Measurements from ENCODE around the gene UBAC2. TPM values are rescaled to one million over a fixed set of nuclear protein-coding genes. Genes with fewer than 3 reads are reported as not detected.

The UBAC2 gene
- total and polyA plus RNA-seq, 2 of the 4 experiments (the other 2 are of a cell fraction): 20.8 to 36.3 TPM

GRCh38 chr13:99153219-99153618, 47.4 kb upstream of the UBAC2 start:
- H2AK9ac ChIP-seq (replicated peaks; ENCODE audit: low read depth, low read length, poor library complexity): no peak overlapping the region
- dilution Hi-C loops (cut with HindIII; ENCODE audit: low sequenced_read_pairs, unreplicated experiment) (no loop called here), in situ Hi-C loops (cut with MboI; ENCODE audit: low sequenced_read_pairs) (no loop called here), intact Hi-C loops (cut with micrococcal nuclease) (no loop called here)
- H3K14ac ChIP-seq (replicated peaks; ENCODE audit: low read depth, low read length): no peak overlapping the region
- H3K56ac ChIP-seq (ENCODE audit: extremely low read depth, insufficient read depth, low read length): no peak overlapping the region
- no peaks in the 10 kb centered on the region for H3K9me1 ChIP-seq (ENCODE audit: insufficient read depth, low read length)
- no peaks in the 10 kb centered on the region for H3K4me1 ChIP-seq (ENCODE audit: control insufficient read depth, insufficient read depth, low read length)
- H3K36me3 ChIP-seq (ENCODE audit: control insufficient read depth, insufficient read depth, low read length): no peaks in the 10 kb centered on the region
- H2BK120ac ChIP-seq (ENCODE audit: low read depth, low read length): no peak overlapping the region
- H4K8ac ChIP-seq (ENCODE audit: low read depth in 2 of 2, low read length in 2 of 2): no peak overlapping the region
- no TSS peak for BruUV-seq (replicated peaks)
- POLR2A ChIA-PET (ENCODE audit: unreplicated experiment): no interaction called here
- H3K27me3 ChIP-seq (ENCODE audit: control insufficient read depth, insufficient read depth, low read length): peaks cover 7% of the 10 kb centered on the region
- no peak overlapping the region for H2AFZ ChIP-seq (replicated peaks; ENCODE audit: low read length, poor library complexity)
- H3K23ac ChIP-seq (ENCODE audit: low read depth, low read length): no peak overlapping the region
- H3K79me1 ChIP-seq (ENCODE audit: low read depth in 1 of 2, low read length in 2 of 2): no peaks in the 10 kb centered on the region
- H3K18ac ChIP-seq (ENCODE audit: low read depth, low read length): no peak overlapping the region
- H3K9me3 ChIP-seq (ENCODE audit: control insufficient read depth, insufficient read depth, low read length): no peaks in the 10 kb centered on the region
- no peak overlapping the region for H2AK5ac ChIP-seq (ENCODE audit: low read depth, low read length)
- no peaks in the 10 kb centered on the region for H4K20me1 ChIP-seq (ENCODE audit: insufficient read depth, low read length)
- WGBS, 2 experiments (ENCODE audit: extremely low coverage in 2 of 2, insufficient read length in 1 of 2): 70% methylated on average over 1 of the region's 1 CpG; no CpG with 5 or more reads in 1 of the 2 experiments
- no peak for DNase-seq
- no peak overlapping the region for H3K4me3 ChIP-seq (ENCODE audit: insufficient read depth, low read depth, low read length)
- ATAC-seq (ENCODE audit: low read depth): no peak
- H3K4me2 ChIP-seq (ENCODE audit: low read depth, low read length): no peak overlapping the region
- no peak overlapping the region for H2BK15ac ChIP-seq (ENCODE audit: low read depth, low read length)
- no peak overlapping the region for H4K5ac ChIP-seq (ENCODE audit: low read depth, low read length)
- H3K4ac ChIP-seq (ENCODE audit: low read depth, low read length): no peak overlapping the region
- TF ChIP-seq CEBPB (IDR thresholded peaks at IDR 0.05; ENCODE audit: low read depth, low read length) (no peak), NFE2L2 (IDR thresholded peaks at IDR 0.05; ENCODE audit: low read depth, low read length) (no peak), BHLHE40 (IDR thresholded peaks at IDR 0.05; ENCODE audit: low read depth, low read length) (no peak), FOS (IDR thresholded peaks at IDR 0.05; ENCODE audit: low read depth, low read length) (no peak), SMC3 (IDR thresholded peaks at IDR 0.05; ENCODE audit: low read depth, low read length) (no peak)
- TF ChIP-seq, protein P1, sequence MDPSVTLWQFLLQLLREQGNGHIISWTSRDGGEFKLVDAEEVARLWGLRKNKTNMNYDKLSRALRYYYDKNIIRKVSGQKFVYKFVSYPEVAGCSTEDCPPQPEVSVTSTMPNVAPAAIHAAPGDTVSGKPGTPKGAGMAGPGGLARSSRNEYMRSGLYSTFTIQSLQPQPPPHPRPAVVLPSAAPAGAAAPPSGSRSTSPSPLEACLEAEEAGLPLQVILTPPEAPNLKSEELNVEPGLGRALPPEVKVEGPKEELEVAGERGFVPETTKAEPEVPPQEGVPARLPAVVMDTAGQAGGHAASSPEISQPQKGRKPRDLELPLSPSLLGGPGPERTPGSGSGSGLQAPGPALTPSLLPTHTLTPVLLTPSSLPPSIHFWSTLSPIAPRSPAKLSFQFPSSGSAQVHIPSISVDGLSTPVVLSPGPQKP (IDR thresholded peaks at IDR 0.05; ENCODE audit: borderline replicate concordance, low read depth, low read length): no peak
- H2BK20ac ChIP-seq (ENCODE audit: low read depth, low read length): no peak overlapping the region
- CTCF ChIA-PET: no interaction called here
- no peak overlapping the region for H2BK5ac ChIP-seq (ENCODE audit: low read depth, low read length, poor library complexity, severe bottlenecking)
- H4K91ac ChIP-seq (ENCODE audit: insufficient read depth, low read depth, low read length): no peak overlapping the region
- H3K9ac ChIP-seq (ENCODE audit: low read depth, low read length): no peak overlapping the region
- H3K27ac ChIP-seq (ENCODE audit: insufficient read depth, low read length): no peak overlapping the region

All from IMR-90 (cell line).